Fibroblast of pulmonary artery (primary cell): ENCODE data around the gene RAET1G.
"Not testable (repeated sequence)": the region's sequence is repeated elsewhere in the genome, so short reads cannot be mapped to it uniquely, and the experiment has no call there.

Source experiments
- DNase-seq: peaks from one replicate; pipeline ENCODE4 v3.0.0-alpha.2; 2010; ENCODE audit warnings: low read depth
- H3K4me3 ChIP-seq: replicated peaks from 2 replicates; pipeline ENCODE4 v1.5.1; 2011; ENCODE audit warnings: low read depth, mild to moderate bottlenecking, control low read depth, low read length, moderate library complexity
- CTCF ChIP-seq: IDR thresholded peaks from 2 replicates; pipeline ENCODE4 v1.5.1; 2011; ENCODE audit warnings: mild to moderate bottlenecking, control low read depth, low read length, inconsistent platforms; ENCODE audit errors: missing control alignments

Gene RAET1G

DNA sequence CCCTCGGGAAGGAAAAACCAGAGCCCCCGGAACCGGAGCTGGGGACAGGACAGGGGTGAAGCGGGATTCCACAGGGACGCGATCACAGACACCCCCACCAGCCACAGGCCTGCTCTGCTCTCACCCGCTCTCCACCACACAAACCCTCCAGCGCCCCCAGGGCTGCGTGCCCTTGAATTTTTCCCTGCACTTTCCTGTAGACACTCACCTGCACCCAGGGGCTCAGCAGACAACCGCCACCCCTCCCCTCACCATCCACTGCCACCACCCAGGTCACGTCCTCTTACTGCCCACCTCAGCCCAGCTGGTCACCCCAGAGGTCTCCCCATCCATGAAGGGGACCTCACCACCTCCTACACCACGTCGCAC lies 19.5 kb upstream of the RAET1G start:
- no peak for TF ChIP-seq CTCF
- H3K4me3 ChIP-seq, result peak overlapping the region; percentile 83
- DNase-seq, result no peak

DNA sequence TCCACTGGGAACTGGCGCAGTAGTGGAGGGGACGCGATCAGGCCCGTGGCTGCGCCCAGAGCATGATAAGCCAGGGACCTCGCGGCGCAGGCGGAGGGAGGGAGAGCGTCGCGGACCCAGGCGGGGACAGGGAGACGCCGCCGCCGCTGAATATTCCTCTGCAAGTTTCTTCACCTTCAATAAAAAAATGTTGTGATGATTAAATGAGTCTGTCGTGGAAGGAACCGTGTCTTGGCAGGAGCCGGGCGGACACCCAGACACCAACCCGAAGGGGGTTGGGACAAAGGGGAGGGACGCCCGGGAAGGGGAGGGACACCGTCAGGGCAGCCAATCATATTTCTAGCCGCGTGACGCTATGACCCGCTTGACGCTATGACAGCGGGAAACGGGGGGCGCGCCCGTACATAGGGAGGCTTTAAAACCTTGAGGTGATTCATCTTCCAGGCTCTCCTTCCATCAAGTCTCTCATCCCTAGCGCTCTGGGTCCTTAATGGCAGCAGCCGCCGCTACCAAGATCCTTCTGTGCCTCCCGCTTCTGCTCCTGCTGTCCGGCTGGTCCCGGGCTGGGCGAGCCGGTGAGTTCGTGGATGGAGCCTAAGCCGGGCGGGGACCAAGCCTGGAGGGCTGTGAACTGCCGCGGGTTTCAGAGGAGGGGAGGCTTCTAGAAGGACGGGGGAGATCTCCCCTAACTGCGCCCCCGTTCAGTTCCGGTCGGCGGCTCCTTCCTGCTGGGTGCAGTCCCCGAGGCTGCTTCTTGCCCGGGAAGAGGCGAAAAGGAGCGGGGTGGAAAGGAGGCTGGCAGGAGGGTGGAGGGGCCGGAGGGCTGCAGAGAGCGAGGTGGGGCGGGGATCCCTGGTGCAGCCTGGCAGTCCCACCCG lies 18.9 kb upstream of the RAET1G start, which contains the start of gene ULBP2:
Gene ULBP2, plus strand, starts transcription at position 432 of the 878 bp plus-strand sequence. Its CDS starts 59 bp downstream, at position 491.
- H3K4me3 ChIP-seq, result peak within 1 kb of the TSS; percentile 83
- peak; percentile 98 for DNase-seq
- TF ChIP-seq CTCF, result no peak

DNA sequence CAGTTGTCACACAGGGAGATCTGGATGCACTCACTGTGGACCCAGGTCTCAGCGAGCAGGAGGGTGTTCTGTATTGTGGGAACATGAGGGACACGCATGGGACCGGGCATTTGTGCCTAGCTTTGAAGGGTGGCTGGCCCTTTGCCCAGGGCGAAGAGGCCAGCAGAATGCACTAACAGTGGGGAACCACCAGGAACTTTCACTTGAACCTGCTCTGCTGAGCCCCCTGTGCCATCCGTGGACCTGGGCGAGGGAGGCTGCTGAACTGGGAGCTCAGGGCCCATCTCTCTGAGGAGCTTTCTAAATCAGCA lies 17.7 kb upstream of the RAET1G start:
- no peak for DNase-seq
- H3K4me3 ChIP-seq, result no peak overlapping the region
- no peak for TF ChIP-seq CTCF

GRCh38 chr6:149939909-149940671 lies 17.2 kb upstream of the RAET1G start:
- no peak for DNase-seq
- H3K4me3 ChIP-seq, result no peak overlapping the region
- TF ChIP-seq CTCF, result no peak

GRCh38 chr6:149939356-149939648 lies 16.4 kb upstream of the RAET1G start:
- no peak overlapping the region for H3K4me3 ChIP-seq
- no peak for DNase-seq
- TF ChIP-seq CTCF, result no peak

- no peak for DNase-seq
- peak overlapping the region; percentile 54 for H3K4me3 ChIP-seq
- no peak for TF ChIP-seq CTCF
Observed at GRCh38 chr6:149938571-149939355, 15.8 kb upstream of the RAET1G start.

- peak overlapping the region; percentile 54 for H3K4me3 ChIP-seq
- DNase-seq, result not testable (repeated sequence)
Observed at GRCh38 chr6:149938013-149938570, 15.2 kb upstream of the RAET1G start.
